Occipital lobe (tissue), 2 donors: ENCODE measurements around the gene HELZ. TPM values are rescaled to one million over a fixed set of nuclear protein-coding genes. Genes with fewer than 3 reads are reported as not detected.

Source experiments
- DNase-seq: peaks from one replicate; lab custom pipeline; 2025; lab: John Stamatoyannopoulos, UW
- total RNA-seq: library from RNA; depleted of rRNA; stranded (reverse); fragments of >200 nt; gene quantifications from one replicate; pipeline ENCODE4 v1.2.3, GENCODE V29; 2014

The HELZ gene
- total RNA-seq, 1 donor from 2014 or later = 58.0 TPM

- DNase-seq = no peak
Measured at GRCh38 chr17:67194134-67194533, 50.9 kb downstream of the HELZ start.

GRCh38 chr17:67187927-67188326 is 57.1 kb downstream of the HELZ start:
- no peak for DNase-seq

GRCh38 chr17:67186782-67187181 is 58.2 kb downstream of the HELZ start:
- DNase-seq = no peak

GRCh38 chr17:67183531-67183930 is 61.5 kb downstream of the HELZ start:
- DNase-seq = no peak

GRCh38 chr17:67181825-67182224 is 63.2 kb downstream of the HELZ start:
- no peak for DNase-seq

- DNase-seq = no peak
Measured at GRCh38 chr17:67180275-67180674, 64.7 kb downstream of the HELZ start.

- DNase-seq = no peak
Measured at GRCh38 chr17:67178555-67178954, 66.4 kb downstream of the HELZ start.

GRCh38 chr17:67177732-67178131 is 67.3 kb downstream of the HELZ start:
- DNase-seq = no peak

GRCh38 chr17:67174190-67174589 is 70.8 kb downstream of the HELZ start:
- no peak for DNase-seq

GRCh38 chr17:67171560-67171959 is 73.4 kb downstream of the HELZ start:
- DNase-seq = no peak

GRCh38 chr17:67168496-67168895 is 76.5 kb downstream of the HELZ start:
- DNase-seq = no peak

- DNase-seq = no peak
Measured at GRCh38 chr17:67165201-67165600, 79.8 kb downstream of the HELZ start.

GRCh38 chr17:67164302-67164701 is 80.7 kb downstream of the HELZ start:
- DNase-seq = no peak

- DNase-seq = no peak
Measured at GRCh38 chr17:67162771-67163170, 82.2 kb downstream of the HELZ start.

GRCh38 chr17:67161573-67161972 is 83.4 kb downstream of the HELZ start:
- DNase-seq = no peak

GRCh38 chr17:67160791-67161190 is 84.2 kb downstream of the HELZ start:
- no peak for DNase-seq

- no peak for DNase-seq
Measured at GRCh38 chr17:67157732-67158639, 87.0 kb downstream of the HELZ start.

- DNase-seq = no peak
Measured at GRCh38 chr17:67156269-67157199, 88.5 kb downstream of the HELZ start.

- DNase-seq = no peak
Measured at GRCh38 chr17:67152824-67153223, 92.2 kb downstream of the HELZ start.

GRCh38 chr17:67151717-67152116 is 93.3 kb downstream of the HELZ start:
- DNase-seq = no peak

GRCh38 chr17:67150826-67151225 is 94.2 kb downstream of the HELZ start:
- DNase-seq = no peak

- DNase-seq = no peak
Measured at GRCh38 chr17:67148352-67148751, 96.6 kb downstream of the HELZ start.
